GM12875 (cell line): ENCODE measurements around the gene TERF2IP.

Source experiments
- H3K4me3 ChIP-seq: one replicate; pipeline ENCODE4 v1.5.1; 2011; ENCODE audit warnings: low read depth, low read length, control low read depth
- TF ChIP-seq, protein P1 (sequence below): IDR thresholded peaks from 2 replicates; pipeline ENCODE4 v1.5.1; 2011; ENCODE audit warnings: low read depth, mild to moderate bottlenecking, control low read depth, inconsistent platforms, low read length, moderate library complexity, borderline replicate concordance; ENCODE audit not compliant: insufficient read depth

The TERF2IP gene

DNA sequence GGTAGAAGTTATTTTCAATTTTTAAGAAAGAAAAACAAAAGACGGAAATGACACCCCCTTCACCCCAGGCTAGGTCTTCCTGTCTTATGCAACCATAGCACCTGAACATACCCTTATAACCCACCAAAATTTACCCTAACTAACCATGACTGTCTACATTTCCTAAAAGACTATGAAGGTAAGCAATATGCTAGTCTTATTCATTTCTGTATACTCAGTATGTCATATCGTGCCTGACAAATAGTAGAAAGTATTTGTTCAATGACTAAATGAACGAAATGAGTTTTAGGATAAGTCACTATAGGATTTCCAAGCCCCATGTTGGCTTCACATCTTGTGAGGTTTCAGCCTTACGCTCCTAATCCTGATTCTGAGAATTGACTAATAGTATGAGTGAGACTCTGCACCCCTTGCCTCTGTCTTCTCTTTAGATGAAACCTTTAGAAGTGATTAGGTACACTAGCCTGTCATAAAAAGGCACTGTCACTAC is 31.0 kb upstream of the TERF2IP start:
- H3K4me3 ChIP-seq = no peak overlapping the region
- TF ChIP-seq, protein P1, sequence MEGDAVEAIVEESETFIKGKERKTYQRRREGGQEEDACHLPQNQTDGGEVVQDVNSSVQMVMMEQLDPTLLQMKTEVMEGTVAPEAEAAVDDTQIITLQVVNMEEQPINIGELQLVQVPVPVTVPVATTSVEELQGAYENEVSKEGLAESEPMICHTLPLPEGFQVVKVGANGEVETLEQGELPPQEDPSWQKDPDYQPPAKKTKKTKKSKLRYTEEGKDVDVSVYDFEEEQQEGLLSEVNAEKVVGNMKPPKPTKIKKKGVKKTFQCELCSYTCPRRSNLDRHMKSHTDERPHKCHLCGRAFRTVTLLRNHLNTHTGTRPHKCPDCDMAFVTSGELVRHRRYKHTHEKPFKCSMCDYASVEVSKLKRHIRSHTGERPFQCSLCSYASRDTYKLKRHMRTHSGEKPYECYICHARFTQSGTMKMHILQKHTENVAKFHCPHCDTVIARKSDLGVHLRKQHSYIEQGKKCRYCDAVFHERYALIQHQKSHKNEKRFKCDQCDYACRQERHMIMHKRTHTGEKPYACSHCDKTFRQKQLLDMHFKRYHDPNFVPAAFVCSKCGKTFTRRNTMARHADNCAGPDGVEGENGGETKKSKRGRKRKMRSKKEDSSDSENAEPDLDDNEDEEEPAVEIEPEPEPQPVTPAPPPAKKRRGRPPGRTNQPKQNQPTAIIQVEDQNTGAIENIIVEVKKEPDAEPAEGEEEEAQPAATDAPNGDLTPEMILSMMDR = no peak

DNA sequence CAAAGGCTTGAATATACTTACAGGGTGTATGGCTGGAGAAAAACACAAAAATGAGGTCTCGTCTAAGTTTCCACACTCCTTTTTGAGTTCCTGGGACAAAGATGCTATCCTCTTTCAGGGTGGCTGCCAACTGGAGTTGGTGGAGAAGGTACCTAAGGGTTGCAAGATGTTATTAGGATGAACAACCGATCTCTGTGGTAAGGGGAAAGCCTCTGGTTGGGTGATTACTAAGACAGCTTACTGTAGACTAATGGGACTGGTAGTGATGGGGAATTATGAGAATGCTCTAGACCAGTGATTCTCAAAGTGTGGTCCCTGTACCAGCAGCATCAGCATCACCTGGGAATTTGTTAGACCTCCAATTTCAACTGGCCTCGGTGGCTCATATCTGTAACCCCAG is 30.5 kb upstream of the TERF2IP start:
- TF ChIP-seq, protein P1 = no peak
- no peak overlapping the region for H3K4me3 ChIP-seq

DNA sequence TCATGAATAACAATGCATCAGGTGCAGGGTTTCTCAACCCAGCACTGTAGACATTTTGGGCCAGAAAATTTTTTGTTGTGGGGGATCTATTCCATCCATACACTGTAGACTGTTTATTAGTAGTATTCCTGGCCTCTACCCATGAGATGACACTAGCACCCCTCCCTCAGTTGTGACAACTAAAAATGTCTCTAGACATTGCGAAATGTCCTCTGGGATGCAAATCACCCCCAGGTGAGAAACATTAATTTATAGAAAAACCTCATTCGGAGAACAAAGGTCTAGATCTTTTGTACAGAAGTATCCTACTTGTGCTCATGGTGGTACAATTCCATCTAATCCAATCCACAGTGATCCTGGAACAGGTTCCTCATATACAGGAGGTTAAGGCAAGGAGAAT is 28.8 kb upstream of the TERF2IP start:
- no peak overlapping the region for H3K4me3 ChIP-seq
- TF ChIP-seq, protein P1 = no peak

DNA sequence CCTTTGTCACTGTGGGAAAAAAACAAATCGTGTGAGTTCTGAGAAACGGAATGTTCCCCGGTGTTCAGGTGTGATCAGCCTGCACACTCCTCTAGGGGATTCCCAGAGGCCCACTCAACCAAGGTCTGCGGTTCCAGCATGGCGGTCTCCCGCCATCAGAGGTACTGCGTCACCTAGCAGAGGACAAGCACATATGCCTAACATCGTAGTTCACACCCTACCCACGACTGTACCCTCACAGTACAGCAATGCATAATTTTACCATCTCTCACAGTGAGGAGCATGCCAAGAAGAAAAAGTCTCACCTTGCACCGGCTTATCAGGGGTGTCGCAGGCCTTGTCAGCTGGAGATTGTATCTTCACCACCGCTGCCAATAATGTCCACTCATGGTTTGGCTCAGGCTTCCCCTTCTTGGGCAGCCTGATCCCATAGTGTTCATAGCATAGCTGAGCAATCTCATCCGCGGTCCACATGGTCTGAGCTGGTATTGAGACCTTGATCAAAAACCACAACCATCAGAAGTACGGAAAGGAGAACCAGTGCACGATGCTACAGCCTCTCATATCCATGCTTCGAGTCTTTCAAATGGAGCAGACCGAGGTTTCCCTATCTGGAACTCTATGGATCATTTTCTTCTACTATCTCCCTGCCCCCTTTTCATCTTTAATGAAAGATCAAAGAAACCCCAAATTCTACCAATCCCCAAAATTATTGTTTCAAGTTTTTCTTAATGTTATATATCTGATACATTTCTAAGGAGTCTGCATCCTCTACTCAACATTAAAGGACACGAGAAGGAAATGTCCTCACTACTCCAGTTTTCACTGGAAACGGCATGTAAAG is 27.0 kb upstream of the TERF2IP start:
- no peak overlapping the region for H3K4me3 ChIP-seq
- TF ChIP-seq, protein P1 = no peak

DNA sequence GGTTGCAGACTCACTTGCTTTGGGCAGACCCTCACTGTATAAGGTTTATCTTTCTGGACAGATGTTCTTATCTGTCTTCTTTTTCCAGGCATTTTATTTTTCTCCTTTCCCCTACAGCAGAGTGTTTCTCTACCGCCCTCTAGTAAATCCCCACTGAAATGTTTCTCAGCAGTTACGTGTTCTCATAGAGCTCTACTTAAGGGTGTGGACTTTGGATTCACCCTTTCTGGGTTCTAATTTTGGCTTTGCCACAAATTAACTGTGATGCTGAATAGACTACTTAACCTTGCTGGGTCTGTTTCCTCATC is 26.4 kb upstream of the TERF2IP start:
- H3K4me3 ChIP-seq = no peak overlapping the region
- TF ChIP-seq, protein P1 = peak; percentile 31; the same call in 1 of the 2 replicates

DNA sequence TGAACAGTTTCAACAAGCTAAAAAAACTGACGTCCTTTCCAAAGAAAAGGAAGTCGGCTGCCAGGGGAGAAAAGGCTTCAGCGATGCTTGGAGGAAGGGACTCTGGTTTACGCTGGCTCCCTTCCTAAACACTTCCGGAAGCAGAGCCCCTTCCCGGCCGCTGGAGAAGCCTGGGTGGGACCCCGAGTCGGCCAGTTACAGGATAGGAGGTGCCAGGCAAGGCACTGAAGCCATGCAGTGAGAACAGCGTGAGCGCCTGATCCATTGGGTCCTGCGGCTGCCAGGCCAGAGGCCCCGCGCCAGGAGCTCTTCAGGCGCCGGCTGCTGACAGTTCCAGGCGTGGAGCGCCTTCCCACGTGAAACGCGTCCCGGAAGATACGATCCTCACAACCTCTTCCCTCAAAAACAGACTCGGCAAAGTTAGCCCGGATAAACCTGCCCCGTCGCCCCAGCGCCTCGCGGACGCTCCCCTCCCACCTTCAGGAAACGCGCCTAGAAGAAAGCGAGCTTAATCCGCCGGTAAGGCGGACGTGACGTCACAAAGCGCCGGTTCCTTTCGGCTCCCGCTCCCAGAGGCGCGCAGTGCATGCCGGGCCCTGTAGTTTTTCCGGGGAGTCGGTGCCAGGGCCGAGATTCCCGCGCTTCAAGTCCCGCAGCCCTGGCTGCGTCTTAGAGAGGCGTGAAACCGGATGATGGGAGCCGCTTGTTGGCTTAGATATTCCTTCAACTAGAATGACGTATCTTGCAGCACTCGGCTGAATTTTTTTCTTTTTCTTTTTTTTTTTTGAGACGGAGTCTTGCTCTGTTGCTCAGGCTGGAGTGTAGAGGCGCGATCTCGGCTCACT is 24.6 kb upstream of the TERF2IP start, which contains the start of gene ADAT1:
TSS of gene ADAT1 (minus strand) at position 521 of the 845 bp plus-strand sequence. CDS start 2,482 bp downstream, outside the sequence.
- TF ChIP-seq, protein P1 = no peak
- peak within 1 kb of the TSS; percentile 86 for H3K4me3 ChIP-seq
